Natural killer cell (primary cell): ENCODE measurements around the gene MYLK. TPM values are rescaled to one million over a fixed set of nuclear protein-coding genes. Genes with fewer than 3 reads are reported as not detected.

ENCODE experiments used
- ATAC-seq, 3 donors: fragments of 150-1000 bp in 2 of 3; fragments of 200-7000 bp in 1 of 3; cut with Tn5 transposase; 1 replicate in 1 of 3; 2 replicates in 2 of 3; pipeline ENCODE4 v1.10.0; 2021; ENCODE audit warnings: mild to moderate bottlenecking in 2 of 3, moderate library complexity in 2 of 3
- DNase-seq, 2 donors: peaks; one replicate each; pipeline versions ENCODE4 v3.0.0 to v3.0.0-alpha.2; 2013 to 2021; ENCODE audit warnings: mixed read lengths in 1 of 2
- H3K27ac ChIP-seq: one replicate; pipeline ENCODE4 v1.5.1; 2013; ENCODE audit warnings: mild to moderate bottlenecking, low read length
- H3K27me3 ChIP-seq: one replicate; pipeline ENCODE4 v1.6.1; 2013; ENCODE audit warnings: low read length; ENCODE audit not compliant: control insufficient read depth, insufficient read depth
- H3K36me3 ChIP-seq: one replicate; pipeline ENCODE4 v1.6.1; 2013; ENCODE audit warnings: low read length; ENCODE audit not compliant: control insufficient read depth, insufficient read depth
- H3K4me1 ChIP-seq: one replicate; pipeline ENCODE4 v1.6.1; 2013; ENCODE audit warnings: low read length; ENCODE audit not compliant: control insufficient read depth, insufficient read depth
- H3K4me3 ChIP-seq: one replicate; pipeline ENCODE4 v1.5.1; 2013; ENCODE audit warnings: low read length
- H3K9me3 ChIP-seq: one replicate; pipeline ENCODE4 v1.6.1; 2013; ENCODE audit warnings: low read length; ENCODE audit not compliant: control insufficient read depth, insufficient read depth
- H3K27ac Mint-ChIP-seq, 2 donors: one replicate each; pipeline ENCODE4 v1.8.0; 2022; ENCODE audit warnings: mild to moderate bottlenecking in 2 of 2, mixed read lengths in 2 of 2, moderate library complexity in 1 of 2
- H3K27me3 Mint-ChIP-seq, 2 donors: one replicate each; pipeline ENCODE4 v1.8.0; 2022; ENCODE audit warnings: low read depth in 2 of 2, mixed read lengths in 2 of 2
- H3K36me3 Mint-ChIP-seq: one replicate; pipeline ENCODE4 v1.8.0; 2022; ENCODE audit warnings: mixed read lengths
- H3K4me1 Mint-ChIP-seq, 2 donors: one replicate each; pipeline ENCODE4 v1.8.0; 2022; ENCODE audit warnings: mixed read lengths in 2 of 2
- H3K4me3 Mint-ChIP-seq: one replicate; pipeline ENCODE4 v1.8.0; 2022; ENCODE audit warnings: mild to moderate bottlenecking, moderate library complexity, mixed read lengths
- H3K9me3 Mint-ChIP-seq, 2 donors: one replicate each; pipeline ENCODE4 v1.8.0; 2022; ENCODE audit warnings: mixed read lengths in 2 of 2
- WGBS: methylation state at CpG from one replicate; pipeline ENCODE4 v1.1.7; 2013; ENCODE audit warnings: missing lambda C conversion rate; ENCODE audit not compliant: insufficient coverage; 5-methylcytosine and 5-hydroxymethylcytosine counted together
- intact Hi-C: fragments of 100-400 bp; cut with micrococcal nuclease; formaldehyde crosslinking; loops from one replicate; pipeline ENCODE4 v1.14.2; 2022
- total RNA-seq, 4 donors: library from RNA; stranded (reverse); fragments of 120-200 nt in 1 of 4; gene quantifications; one replicate each; pipeline versions ENCODE4 v1.2.3 to v1.2.4, GENCODE V29; 2013 to 2022
- TF ChIP-seq, protein P1 (sequence below): fragments of 200-600 bp; IDR thresholded peaks from one replicate; pipeline ENCODE4 v1.8.0; 2022; ENCODE audit warnings: antibody characterized with exemption

Gene MYLK
- total RNA-seq, 3 donors from 2014 or later (not counting 1 experiment from before 2014, with no cell fraction given), result 0.39 to 5.4 (median 3.4) TPM

DNA sequence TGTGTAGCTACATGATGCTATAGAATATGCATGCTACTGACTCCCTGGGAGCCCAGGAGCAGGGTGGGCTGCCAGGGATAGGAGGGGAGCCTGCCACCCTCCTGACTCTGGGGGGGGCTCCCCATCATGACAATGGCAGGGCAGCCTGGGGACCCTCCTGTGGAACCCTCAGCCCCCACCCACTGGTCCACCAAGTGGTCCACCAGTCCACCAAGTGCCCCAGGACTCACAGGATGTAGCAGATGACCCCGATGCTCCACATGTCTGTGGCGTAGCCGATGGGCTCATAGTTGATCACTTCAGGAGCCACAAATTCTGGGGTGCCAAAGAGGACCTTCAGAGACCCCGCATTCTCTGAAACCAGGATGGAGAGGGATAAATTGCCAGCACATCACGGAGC, 246.3 kb downstream of the MYLK start:
- DNase-seq, result no peak
- H3K9me3 Mint-ChIP-seq, result no peaks in the 10 kb centered on the region
- TF ChIP-seq, protein P1, sequence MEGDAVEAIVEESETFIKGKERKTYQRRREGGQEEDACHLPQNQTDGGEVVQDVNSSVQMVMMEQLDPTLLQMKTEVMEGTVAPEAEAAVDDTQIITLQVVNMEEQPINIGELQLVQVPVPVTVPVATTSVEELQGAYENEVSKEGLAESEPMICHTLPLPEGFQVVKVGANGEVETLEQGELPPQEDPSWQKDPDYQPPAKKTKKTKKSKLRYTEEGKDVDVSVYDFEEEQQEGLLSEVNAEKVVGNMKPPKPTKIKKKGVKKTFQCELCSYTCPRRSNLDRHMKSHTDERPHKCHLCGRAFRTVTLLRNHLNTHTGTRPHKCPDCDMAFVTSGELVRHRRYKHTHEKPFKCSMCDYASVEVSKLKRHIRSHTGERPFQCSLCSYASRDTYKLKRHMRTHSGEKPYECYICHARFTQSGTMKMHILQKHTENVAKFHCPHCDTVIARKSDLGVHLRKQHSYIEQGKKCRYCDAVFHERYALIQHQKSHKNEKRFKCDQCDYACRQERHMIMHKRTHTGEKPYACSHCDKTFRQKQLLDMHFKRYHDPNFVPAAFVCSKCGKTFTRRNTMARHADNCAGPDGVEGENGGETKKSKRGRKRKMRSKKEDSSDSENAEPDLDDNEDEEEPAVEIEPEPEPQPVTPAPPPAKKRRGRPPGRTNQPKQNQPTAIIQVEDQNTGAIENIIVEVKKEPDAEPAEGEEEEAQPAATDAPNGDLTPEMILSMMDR, result no peak

DNA sequence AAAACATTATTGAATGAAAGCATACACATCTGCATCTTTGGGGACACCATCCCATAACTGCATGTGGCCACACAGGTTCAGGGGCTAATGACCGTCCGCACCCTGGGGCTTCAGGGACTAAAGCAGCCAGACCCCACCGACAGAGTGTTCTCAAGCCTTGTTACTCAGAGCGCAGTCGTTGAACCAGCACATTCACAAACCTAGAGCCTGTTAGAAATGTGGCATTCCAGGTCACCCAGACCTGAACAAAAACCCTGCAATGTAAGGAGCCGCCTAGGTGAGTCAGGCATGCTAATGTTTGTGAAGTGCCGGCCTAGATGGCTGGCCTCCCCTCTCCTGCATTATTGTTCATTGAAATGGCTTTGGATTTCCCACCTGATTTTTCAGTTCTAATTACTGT, 247.0 kb downstream of the MYLK start:
- no peaks in the 10 kb centered on the region for H3K36me3 ChIP-seq
- Mint-ChIP-seq H3K4me1 (no peaks in the 10 kb centered on the region), H3K9me3 (no peaks in the 10 kb centered on the region), H3K27me3 (no peaks in the 10 kb centered on the region), H3K36me3 (no peaks in the 10 kb centered on the region), H3K27ac (no peak overlapping the region), H3K4me3 (no peak overlapping the region)
- DNase-seq (no peak), ATAC-seq (no peak)
- no peaks in the 10 kb centered on the region for H3K27me3 ChIP-seq
- TF ChIP-seq, protein P1, result no peak
- 97% methylated on average over 7 of the region's 7 CpGs for WGBS
- H3K27ac ChIP-seq, result no peak overlapping the region
- intact Hi-C loops, result no loop called here
- H3K4me3 ChIP-seq, result no peak overlapping the region
- H3K4me1 ChIP-seq, result no peaks in the 10 kb centered on the region
- no peaks in the 10 kb centered on the region for H3K9me3 ChIP-seq

More for the DNA sequence above, 246.3 kb downstream of the MYLK start:
- Mint-ChIP-seq H3K36me3 (no peaks in the 10 kb centered on the region), H3K4me1 (no peaks in the 10 kb centered on the region), H3K4me3 (no peak overlapping the region), H3K27ac (no peak overlapping the region), H3K27me3 (no peaks in the 10 kb centered on the region)
- intact Hi-C loops, result no loop called here
- no peaks in the 10 kb centered on the region for H3K27me3 ChIP-seq
- H3K4me3 ChIP-seq, result no peak overlapping the region
- no peaks in the 10 kb centered on the region for H3K4me1 ChIP-seq
- WGBS, result 98% methylated on average over 5 of the region's 5 CpGs
- no peaks in the 10 kb centered on the region for H3K36me3 ChIP-seq
- H3K9me3 ChIP-seq, result no peaks in the 10 kb centered on the region
- no peak for ATAC-seq
- no peak overlapping the region for H3K27ac ChIP-seq

DNA sequence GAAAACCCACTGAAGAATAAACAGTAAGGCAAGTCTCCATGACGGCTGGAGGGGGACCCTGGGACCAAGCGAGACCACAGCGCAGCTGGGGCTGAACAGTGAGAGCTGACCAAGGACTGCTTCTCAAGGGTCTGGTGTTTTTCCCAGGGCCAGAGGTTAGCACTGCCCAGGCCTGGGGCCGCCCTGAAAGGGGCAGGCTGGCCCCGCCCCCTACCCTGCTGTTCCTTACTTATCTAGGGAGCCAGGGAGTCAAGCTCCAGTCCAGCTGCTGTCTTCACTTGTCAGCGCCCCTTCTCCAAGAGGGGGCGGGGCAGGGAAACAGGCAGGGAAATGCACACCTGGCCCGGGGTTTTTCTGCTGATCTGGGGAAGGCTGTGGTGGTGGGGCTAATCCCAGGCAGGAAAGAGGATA, 247.7 kb downstream of the MYLK start:
- WGBS, result 97% methylated on average over 8 of the region's 8 CpGs
- H3K27me3 Mint-ChIP-seq, result no peaks in the 10 kb centered on the region
- H3K27ac Mint-ChIP-seq, result no peak overlapping the region

DNA sequence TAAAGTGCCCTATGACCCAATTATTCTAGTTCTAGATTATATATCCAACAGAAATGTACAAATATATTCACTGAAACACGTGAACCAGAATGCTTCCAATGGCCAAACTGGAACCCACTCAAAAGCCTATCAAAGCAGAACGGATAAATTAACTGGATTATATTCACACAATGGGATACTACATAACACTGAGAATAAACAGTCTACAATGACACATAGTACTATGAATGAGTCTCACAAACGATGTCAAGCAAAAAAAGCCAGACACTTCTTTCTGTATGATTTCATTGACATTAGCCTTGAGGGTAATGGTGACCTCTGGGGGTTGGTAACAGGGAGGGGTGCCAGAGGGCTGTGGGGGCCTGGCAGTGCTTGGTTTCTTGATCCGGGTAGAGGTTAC, 248.4 kb downstream of the MYLK start:
- H3K36me3 ChIP-seq, result no peaks in the 10 kb centered on the region
- TF ChIP-seq, protein P1, result no peak
- H3K27me3 ChIP-seq, result no peaks in the 10 kb centered on the region
- H3K4me1 ChIP-seq, result no peaks in the 10 kb centered on the region
- DNase-seq, result no peak
- ATAC-seq, result no peak
- WGBS, result 89% methylated on average over 4 of the region's 4 CpGs
- Mint-ChIP-seq H3K4me3 (no peak overlapping the region), H3K9me3 (no peaks in the 10 kb centered on the region), H3K36me3 (no peaks in the 10 kb centered on the region), H3K27ac (no peak overlapping the region), H3K27me3 (no peaks in the 10 kb centered on the region), H3K4me1 (no peaks in the 10 kb centered on the region)
- H3K9me3 ChIP-seq, result no peaks in the 10 kb centered on the region
- intact Hi-C loops, result no loop called here
- H3K27ac ChIP-seq, result no peak overlapping the region
- no peak overlapping the region for H3K4me3 ChIP-seq

More for the DNA sequence above, 247.7 kb downstream of the MYLK start:
- no peak for DNase-seq
- H3K4me1 Mint-ChIP-seq, result no peaks in the 10 kb centered on the region
- Histone ChIP-seq H3K27me3 (no peaks in the 10 kb centered on the region), H3K27ac (no peak overlapping the region), H3K4me3 (no peak overlapping the region), H3K9me3 (no peaks in the 10 kb centered on the region), H3K4me1 (no peaks in the 10 kb centered on the region), H3K36me3 (no peaks in the 10 kb centered on the region)
- H3K4me3 Mint-ChIP-seq, result no peak overlapping the region
- no peak for ATAC-seq
- no peaks in the 10 kb centered on the region for H3K9me3 Mint-ChIP-seq
- no peaks in the 10 kb centered on the region for H3K36me3 Mint-ChIP-seq
- TF ChIP-seq, protein P1, result no peak
- intact Hi-C loops, result no loop called here
